WERI-Rb-1 (cell line): Measurements from ENCODE around the gene CHST8.
A peak's percentile ranks its signal among the peaks of the same experiment; 100 is the strongest.

Source experiments
- DNase-seq: peaks from one replicate; pipeline ENCODE4 v3.0.0-alpha.2; 2020
- H3K27ac ChIP-seq: fragments of 250-450 bp; sonication (Bioruptor Pico); 2 replicates; pipeline ENCODE4 v1.5.1; 2020; ENCODE audit warnings: mild to moderate bottlenecking, moderate library complexity
- H3K27me3 ChIP-seq: fragments of 250-450 bp; sonication (Bioruptor Pico); 2 replicates; pipeline ENCODE4 v1.5.1; 2021; ENCODE audit warnings: mild to moderate bottlenecking, low read depth, moderate library complexity; ENCODE audit not compliant: insufficient read depth, severe bottlenecking
- H3K36me3 ChIP-seq: fragments of 250-450 bp; sonication (Bioruptor Pico); 2 replicates; pipeline ENCODE4 v1.5.1; 2020; ENCODE audit warnings: mild to moderate bottlenecking, moderate library complexity
- H3K4me3 ChIP-seq: 2 replicates; pipeline ENCODE4 v1.5.1; 2011; ENCODE audit warnings: low read depth, mild to moderate bottlenecking, control low read depth, low read length
- H3K9me3 ChIP-seq: fragments of 250-450 bp; sonication (Bioruptor Pico); 2 replicates; pipeline ENCODE4 v1.5.1; 2021; ENCODE audit warnings: mild to moderate bottlenecking, moderate library complexity; ENCODE audit not compliant: severe bottlenecking
- TF ChIP-seq, protein P1 (sequence below): IDR thresholded peaks from 2 replicates; pipeline ENCODE4 v1.5.1; 2011; ENCODE audit warnings: low read depth, mild to moderate bottlenecking, control low read depth, inconsistent platforms, low read length

Gene CHST8

GRCh38 chr19:33795370-33796163 lies 173.8 kb downstream of the CHST8 start:
- TF ChIP-seq, protein P1, sequence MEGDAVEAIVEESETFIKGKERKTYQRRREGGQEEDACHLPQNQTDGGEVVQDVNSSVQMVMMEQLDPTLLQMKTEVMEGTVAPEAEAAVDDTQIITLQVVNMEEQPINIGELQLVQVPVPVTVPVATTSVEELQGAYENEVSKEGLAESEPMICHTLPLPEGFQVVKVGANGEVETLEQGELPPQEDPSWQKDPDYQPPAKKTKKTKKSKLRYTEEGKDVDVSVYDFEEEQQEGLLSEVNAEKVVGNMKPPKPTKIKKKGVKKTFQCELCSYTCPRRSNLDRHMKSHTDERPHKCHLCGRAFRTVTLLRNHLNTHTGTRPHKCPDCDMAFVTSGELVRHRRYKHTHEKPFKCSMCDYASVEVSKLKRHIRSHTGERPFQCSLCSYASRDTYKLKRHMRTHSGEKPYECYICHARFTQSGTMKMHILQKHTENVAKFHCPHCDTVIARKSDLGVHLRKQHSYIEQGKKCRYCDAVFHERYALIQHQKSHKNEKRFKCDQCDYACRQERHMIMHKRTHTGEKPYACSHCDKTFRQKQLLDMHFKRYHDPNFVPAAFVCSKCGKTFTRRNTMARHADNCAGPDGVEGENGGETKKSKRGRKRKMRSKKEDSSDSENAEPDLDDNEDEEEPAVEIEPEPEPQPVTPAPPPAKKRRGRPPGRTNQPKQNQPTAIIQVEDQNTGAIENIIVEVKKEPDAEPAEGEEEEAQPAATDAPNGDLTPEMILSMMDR = peak; percentile 67
- Histone ChIP-seq H3K27me3 (no peaks in the 10 kb centered on the region), H3K4me3 (peak overlapping the region; percentile 72), H3K36me3 (peaks cover 16% of the 10 kb centered on the region), H3K27ac (peak overlapping the region; percentile 100), H3K9me3 (no peaks in the 10 kb centered on the region)
- DNase-seq = peak; percentile 86

GRCh38 chr19:33796164-33796875 lies 174.6 kb downstream of the CHST8 start, which contains the start of gene KCTD15:
Gene KCTD15 (plus strand): TSS chr19:33796870. CDS start chr19:33800455, 3,585 bp downstream.
- TF ChIP-seq, protein P1 = no peak
- Histone ChIP-seq H3K36me3 (peaks cover 24% of the 10 kb centered on the region), H3K4me3 (peak within 1 kb of the TSS; percentile 72), H3K9me3 (no peaks in the 10 kb centered on the region), H3K27ac (peak within 1 kb of the TSS; percentile 100), H3K27me3 (no peaks in the 10 kb centered on the region)
- peak; percentile 64 for DNase-seq

DNA sequence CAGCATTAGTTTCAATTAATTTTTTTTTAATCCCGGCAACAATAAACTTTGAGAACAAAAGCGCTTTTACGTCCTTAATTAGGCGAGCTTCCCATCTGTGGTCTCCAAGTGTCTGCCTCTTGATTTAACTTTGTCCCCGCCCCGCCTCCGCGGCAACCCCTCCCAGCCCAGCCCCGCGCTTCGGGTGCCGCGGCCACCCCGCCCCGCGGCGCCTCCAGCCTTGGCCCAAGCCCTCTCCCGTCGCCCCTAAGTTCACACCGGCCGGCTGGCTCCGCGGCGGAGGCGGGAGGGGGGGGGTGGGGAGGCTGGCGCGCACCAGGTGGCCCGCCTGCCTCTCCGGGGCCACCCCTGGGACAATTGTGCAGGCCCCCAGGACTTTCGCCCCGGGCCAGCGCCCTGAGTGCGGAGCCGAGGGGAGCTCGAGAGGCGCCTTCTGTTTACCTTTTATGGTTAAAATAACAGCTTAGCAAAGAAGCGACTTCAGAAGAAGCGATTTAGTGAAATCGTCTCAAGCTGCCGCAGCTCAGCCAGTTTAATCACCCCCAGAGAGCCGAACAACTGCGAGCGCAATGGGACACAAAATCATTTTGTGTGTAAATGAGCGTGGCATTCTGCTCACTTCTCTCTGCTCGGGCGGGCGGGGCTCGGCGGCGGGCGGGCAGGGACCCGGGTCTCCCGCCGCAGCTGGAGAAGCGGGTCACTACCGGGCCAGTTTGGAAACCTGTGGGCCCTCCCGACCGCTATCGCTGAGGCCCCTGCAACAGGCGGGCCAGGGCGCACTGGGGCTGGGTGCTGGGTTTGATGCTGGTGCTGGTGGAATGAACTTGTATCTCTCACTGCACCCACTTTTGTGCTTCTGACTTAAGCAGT lies 176.3 kb downstream of the CHST8 start:
- Histone ChIP-seq H3K27me3 (no peaks in the 10 kb centered on the region), H3K27ac (peak overlapping the region; percentile 100), H3K4me3 (peak overlapping the region; percentile 55), H3K9me3 (no peaks in the 10 kb centered on the region), H3K36me3 (peaks cover 41% of the 10 kb centered on the region)
- DNase-seq = peak; percentile 86
- TF ChIP-seq, protein P1 = no peak

DNA sequence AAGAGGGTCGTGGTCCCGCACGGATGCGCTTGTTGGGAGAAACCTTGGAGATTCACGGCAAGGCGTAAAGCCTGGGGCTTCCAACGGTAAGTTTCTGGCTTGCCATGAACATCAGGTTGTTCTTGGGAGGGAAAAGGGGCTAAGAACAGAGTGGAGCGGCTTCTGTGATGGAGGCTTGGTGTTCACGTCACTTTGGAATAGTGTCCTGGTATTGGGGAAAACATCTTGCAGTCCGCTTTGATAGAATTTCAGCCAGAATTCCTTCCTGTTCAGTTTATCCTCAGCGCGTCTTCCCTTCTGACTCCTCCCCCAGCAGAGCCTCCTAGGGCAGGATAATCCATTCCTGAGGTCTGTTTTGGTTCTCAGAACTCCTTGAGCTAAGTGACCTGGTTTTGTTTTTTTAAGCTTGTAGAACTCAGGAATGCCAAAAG lies 176.9 kb downstream of the CHST8 start:
- peak; percentile 44 for DNase-seq
- peak overlapping the region; percentile 100 for H3K27ac ChIP-seq

DNA sequence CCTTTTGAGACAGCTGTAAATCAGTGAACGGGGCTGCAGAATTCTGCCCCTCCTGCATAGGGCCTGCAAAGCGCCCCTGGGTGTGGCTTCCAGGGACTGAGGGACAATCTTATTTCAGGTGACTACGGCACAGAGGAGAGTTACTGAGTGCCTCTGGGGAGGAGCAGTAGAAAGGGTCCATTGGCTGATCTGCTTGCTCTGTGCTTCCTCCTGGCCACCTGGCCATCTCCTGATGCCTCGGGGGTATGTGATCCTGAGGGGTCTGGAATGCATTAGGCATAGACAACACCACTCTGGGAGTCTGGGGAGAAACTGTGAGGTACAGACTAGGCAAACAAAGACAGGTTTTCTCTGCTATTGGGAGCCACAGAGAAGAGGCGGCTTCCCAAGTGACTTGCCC lies 177.7 kb downstream of the CHST8 start:
- Histone ChIP-seq H3K4me3 (no peak overlapping the region), H3K27ac (peak overlapping the region; percentile 100), H3K27me3 (no peaks in the 10 kb centered on the region), H3K9me3 (no peaks in the 10 kb centered on the region), H3K36me3 (peaks cover 54% of the 10 kb centered on the region)
- TF ChIP-seq, protein P1 = no peak
- DNase-seq = no peak

More for the DNA sequence above, 176.9 kb downstream of the CHST8 start:
- peaks cover 47% of the 10 kb centered on the region for H3K36me3 ChIP-seq
- peak overlapping the region; percentile 55 for H3K4me3 ChIP-seq
- TF ChIP-seq, protein P1 = no peak
- H3K27me3 ChIP-seq = no peaks in the 10 kb centered on the region
- no peaks in the 10 kb centered on the region for H3K9me3 ChIP-seq
